HG02678 (cell line): ENCODE data around the gene KIAA0586.
"Not testable (repeated sequence)": the region's sequence is repeated elsewhere in the genome, so short reads cannot be mapped to it uniquely, and the experiment has no call there.

Experiments used
- ATAC-seq: cut with Tn5 transposase; IDR thresholded peaks from one replicate; pipeline ENCODE4 v1.9.1; 2021; ENCODE audit warnings: mild to moderate bottlenecking, moderate library complexity; ENCODE audit not compliant: unreplicated experiment

The KIAA0586 gene

GRCh38 chr14:58463147-58463546 lies 35.6 kb downstream of the KIAA0586 start:
- no peak for ATAC-seq

GRCh38 chr14:58464652-58465051 lies 37.1 kb downstream of the KIAA0586 start:
- no peak for ATAC-seq

GRCh38 chr14:58465421-58465820 lies 37.9 kb downstream of the KIAA0586 start:
- ATAC-seq: no peak

- no peak for ATAC-seq
These were observed 38.9 kb downstream of the KIAA0586 start for GRCh38 chr14:58466459-58466858.

- no peak for ATAC-seq
These were observed 40.1 kb downstream of the KIAA0586 start for GRCh38 chr14:58467575-58467974.

- no peak for ATAC-seq
These were observed 41.8 kb downstream of the KIAA0586 start for GRCh38 chr14:58469309-58469708.

- ATAC-seq: no peak
These were observed 48.8 kb downstream of the KIAA0586 start for GRCh38 chr14:58476320-58476719.

- ATAC-seq: no peak
These were observed 50.1 kb downstream of the KIAA0586 start for GRCh38 chr14:58477653-58478052.

GRCh38 chr14:58478329-58478728 lies 50.8 kb downstream of the KIAA0586 start:
- ATAC-seq: not testable (repeated sequence)

GRCh38 chr14:58479975-58480374 lies 52.5 kb downstream of the KIAA0586 start:
- no peak for ATAC-seq

- no peak for ATAC-seq
These were observed 56.7 kb downstream of the KIAA0586 start for GRCh38 chr14:58484176-58484575.

GRCh38 chr14:58488550-58488949 lies 61.0 kb downstream of the KIAA0586 start:
- ATAC-seq: no peak

- no peak for ATAC-seq
These were observed 64.1 kb downstream of the KIAA0586 start for GRCh38 chr14:58491593-58491992.

GRCh38 chr14:58492044-58492443 lies 64.5 kb downstream of the KIAA0586 start:
- ATAC-seq: no peak

- ATAC-seq: peak; percentile 64
These were observed 73.8 kb downstream of the KIAA0586 start for GRCh38 chr14:58501214-58501816.

- ATAC-seq: no peak
These were observed 85.8 kb downstream of the KIAA0586 start for GRCh38 chr14:58513272-58513671.

GRCh38 chr14:58517592-58517991 lies 90.1 kb downstream of the KIAA0586 start:
- no peak for ATAC-seq

- not testable (repeated sequence) for ATAC-seq
These were observed 98.2 kb downstream of the KIAA0586 start for GRCh38 chr14:58525691-58526090.

GRCh38 chr14:58533446-58533845 lies 105.9 kb downstream of the KIAA0586 start:
- no peak for ATAC-seq

- no peak for ATAC-seq
These were observed 107.5 kb downstream of the KIAA0586 start for GRCh38 chr14:58535044-58535443.

- no peak for ATAC-seq
These were observed 109.5 kb downstream of the KIAA0586 start for GRCh38 chr14:58537004-58537403.

GRCh38 chr14:58540749-58541632 lies 113.5 kb downstream of the KIAA0586 start:
- no peak for ATAC-seq
